ENCODE measurements around the gene CDK3.
"Not testable (repeated sequence)": the region's sequence is repeated elsewhere in the genome, so short reads cannot be mapped to it uniquely, and the experiment has no call there.

Gene CDK3

DNA sequence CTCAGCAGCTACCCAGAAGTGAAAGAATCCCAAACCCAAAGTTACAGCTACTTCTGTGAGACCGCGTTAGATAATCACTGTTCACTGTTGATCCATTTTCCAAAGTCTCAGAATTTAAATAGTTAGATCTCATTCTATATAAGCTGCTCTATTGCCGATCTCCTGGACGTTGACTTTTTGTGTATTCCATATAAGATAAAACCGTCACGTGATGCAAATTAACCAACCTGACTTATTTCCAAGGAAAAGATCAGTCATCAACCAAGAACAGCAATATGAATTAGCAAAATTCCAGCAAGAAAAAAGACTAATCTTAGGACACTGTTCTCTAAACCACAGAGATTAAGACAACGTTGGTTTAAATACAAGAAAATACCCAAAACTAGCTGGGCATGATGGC is 30.0 kb upstream of the CDK3 start:
- H3K27ac ChIP-seq (ENCODE audit: low read depth, low read length, poor library complexity, severe bottlenecking), result no peak overlapping the region
- H3K36me3 ChIP-seq (ENCODE audit: insufficient read depth, low read length), result peaks cover 18% of the 10 kb centered on the region; the same call in 1 of the 2 replicates
- no peak overlapping the region for H3K9ac ChIP-seq (ENCODE audit: low read length)
- no peak overlapping the region for H2AFZ ChIP-seq (ENCODE audit: low read length)
- no peaks in the 10 kb centered on the region for H3K9me2 ChIP-seq (ENCODE audit: low read depth, low read length)
- H3F3A ChIP-seq (ENCODE audit: insufficient read depth, low read length), result no peaks in the 10 kb centered on the region
- H3K4me3 ChIP-seq (ENCODE audit: low read depth, low read length, poor library complexity, severe bottlenecking), result no peak overlapping the region
- H3K27me3 ChIP-seq (ENCODE audit: insufficient read depth, low read length), result no peaks in the 10 kb centered on the region
- H3K4me1 ChIP-seq (ENCODE audit: insufficient read depth, low read length, severe bottlenecking), result no peaks in the 10 kb centered on the region
- H3K9me3 ChIP-seq (ENCODE audit: low read length), result no peaks in the 10 kb centered on the region
- no peaks in the 10 kb centered on the region for H4K20me1 ChIP-seq (ENCODE audit: insufficient read depth, low read length)
- TF ChIP-seq, protein P1, sequence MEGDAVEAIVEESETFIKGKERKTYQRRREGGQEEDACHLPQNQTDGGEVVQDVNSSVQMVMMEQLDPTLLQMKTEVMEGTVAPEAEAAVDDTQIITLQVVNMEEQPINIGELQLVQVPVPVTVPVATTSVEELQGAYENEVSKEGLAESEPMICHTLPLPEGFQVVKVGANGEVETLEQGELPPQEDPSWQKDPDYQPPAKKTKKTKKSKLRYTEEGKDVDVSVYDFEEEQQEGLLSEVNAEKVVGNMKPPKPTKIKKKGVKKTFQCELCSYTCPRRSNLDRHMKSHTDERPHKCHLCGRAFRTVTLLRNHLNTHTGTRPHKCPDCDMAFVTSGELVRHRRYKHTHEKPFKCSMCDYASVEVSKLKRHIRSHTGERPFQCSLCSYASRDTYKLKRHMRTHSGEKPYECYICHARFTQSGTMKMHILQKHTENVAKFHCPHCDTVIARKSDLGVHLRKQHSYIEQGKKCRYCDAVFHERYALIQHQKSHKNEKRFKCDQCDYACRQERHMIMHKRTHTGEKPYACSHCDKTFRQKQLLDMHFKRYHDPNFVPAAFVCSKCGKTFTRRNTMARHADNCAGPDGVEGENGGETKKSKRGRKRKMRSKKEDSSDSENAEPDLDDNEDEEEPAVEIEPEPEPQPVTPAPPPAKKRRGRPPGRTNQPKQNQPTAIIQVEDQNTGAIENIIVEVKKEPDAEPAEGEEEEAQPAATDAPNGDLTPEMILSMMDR (IDR thresholded peaks at IDR 0.05; ENCODE audit: low read length), result no peak
- no peak for TF ChIP-seq EZH2 (IDR thresholded peaks at IDR 0.05; ENCODE audit: borderline replicate concordance, low read length)
- no peak overlapping the region for H3K4me2 ChIP-seq (ENCODE audit: low read length)
- no peaks in the 10 kb centered on the region for H3K79me2 ChIP-seq (ENCODE audit: insufficient read depth, low read length)

DNA sequence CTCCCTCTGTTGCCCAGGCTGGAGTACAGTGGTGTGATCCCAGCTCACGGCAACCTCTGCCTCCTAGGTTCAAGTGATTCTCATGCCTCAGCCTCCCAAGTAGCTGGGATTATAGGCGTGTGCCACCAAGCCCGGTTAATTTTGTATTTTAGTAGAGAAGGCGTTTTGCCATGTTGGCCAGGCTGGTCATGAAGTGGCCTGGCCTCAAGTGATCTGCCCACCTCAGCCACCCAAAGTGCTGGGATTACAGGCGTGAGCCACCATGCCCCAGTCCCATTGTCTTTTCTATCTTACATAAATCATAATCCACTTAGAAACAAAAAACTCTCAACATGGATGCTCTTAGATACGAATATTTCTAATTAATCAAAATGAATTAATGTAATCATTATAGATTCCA is 25.5 kb upstream of the CDK3 start:
- Histone ChIP-seq H3K36me3 (ENCODE audit: insufficient read depth, low read length) (peaks cover 12% of the 10 kb centered on the region; the same call in 1 of the 2 replicates), H3K4me1 (ENCODE audit: insufficient read depth, low read length, severe bottlenecking) (peaks cover 25% of the 10 kb centered on the region)
- H3K9me3 ChIP-seq (ENCODE audit: low read length); H4K20me1 ChIP-seq (ENCODE audit: insufficient read depth, low read length); H3F3A ChIP-seq (ENCODE audit: insufficient read depth, low read length); H3K9ac ChIP-seq (ENCODE audit: low read length); H3K9me2 ChIP-seq (ENCODE audit: low read depth, low read length); H3K4me2 ChIP-seq (ENCODE audit: low read length); H3K79me2 ChIP-seq (ENCODE audit: insufficient read depth, low read length); H3K27ac ChIP-seq (ENCODE audit: low read depth, low read length, poor library complexity, severe bottlenecking); H3K4me3 ChIP-seq (ENCODE audit: low read depth, low read length, poor library complexity, severe bottlenecking); H3K27me3 ChIP-seq (ENCODE audit: insufficient read depth, low read length); H2AFZ ChIP-seq (ENCODE audit: low read length): not testable (repeated sequence)

DNA sequence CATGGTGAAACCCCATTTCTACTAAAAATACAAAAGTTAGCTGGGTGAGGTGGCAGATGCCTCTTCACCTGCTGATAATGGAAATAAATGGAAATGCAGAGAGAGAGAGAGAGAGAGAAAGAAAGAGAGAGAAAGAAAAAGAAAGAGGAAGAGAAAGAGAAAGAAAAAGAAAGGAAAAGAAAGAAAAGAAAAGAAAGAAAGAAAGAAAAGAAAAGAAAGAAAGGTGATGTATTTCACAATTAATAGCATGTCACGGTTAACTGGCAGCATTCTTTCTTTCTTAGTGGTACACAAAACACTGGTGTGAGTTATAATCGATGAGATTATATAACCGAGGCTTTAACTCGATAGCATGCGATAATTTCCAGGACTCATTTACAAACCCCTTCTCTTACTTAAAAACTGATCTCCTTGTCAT is 24.9 kb upstream of the CDK3 start:
- Histone ChIP-seq H2AFZ (ENCODE audit: low read length) (no peak overlapping the region), H3K27me3 (ENCODE audit: insufficient read depth, low read length) (no peaks in the 10 kb centered on the region), H3F3A (ENCODE audit: insufficient read depth, low read length) (no peaks in the 10 kb centered on the region), H3K9me3 (ENCODE audit: low read length) (no peaks in the 10 kb centered on the region), H3K36me3 (ENCODE audit: insufficient read depth, low read length) (peaks cover 12% of the 10 kb centered on the region; the same call in 1 of the 2 replicates), H3K27ac (ENCODE audit: low read depth, low read length, poor library complexity, severe bottlenecking) (no peak overlapping the region), H4K20me1 (ENCODE audit: insufficient read depth, low read length) (no peaks in the 10 kb centered on the region), H3K9me2 (ENCODE audit: low read depth, low read length) (no peaks in the 10 kb centered on the region), H3K4me3 (ENCODE audit: low read depth, low read length, poor library complexity, severe bottlenecking) (no peak overlapping the region), H3K4me2 (ENCODE audit: low read length) (0 out of 2 replicates have a peak overlapping the region, but pooled peaks have one; percentile 23), H3K4me1 (ENCODE audit: insufficient read depth, low read length, severe bottlenecking) (peaks cover 31% of the 10 kb centered on the region), H3K9ac (ENCODE audit: low read length) (no peak overlapping the region), H3K79me2 (ENCODE audit: insufficient read depth, low read length) (no peaks in the 10 kb centered on the region)
- TF ChIP-seq EZH2 (IDR thresholded peaks at IDR 0.05; ENCODE audit: borderline replicate concordance, low read length), result no peak
- TF ChIP-seq, protein P1 (IDR thresholded peaks at IDR 0.05; ENCODE audit: low read length), result no peak

DNA sequence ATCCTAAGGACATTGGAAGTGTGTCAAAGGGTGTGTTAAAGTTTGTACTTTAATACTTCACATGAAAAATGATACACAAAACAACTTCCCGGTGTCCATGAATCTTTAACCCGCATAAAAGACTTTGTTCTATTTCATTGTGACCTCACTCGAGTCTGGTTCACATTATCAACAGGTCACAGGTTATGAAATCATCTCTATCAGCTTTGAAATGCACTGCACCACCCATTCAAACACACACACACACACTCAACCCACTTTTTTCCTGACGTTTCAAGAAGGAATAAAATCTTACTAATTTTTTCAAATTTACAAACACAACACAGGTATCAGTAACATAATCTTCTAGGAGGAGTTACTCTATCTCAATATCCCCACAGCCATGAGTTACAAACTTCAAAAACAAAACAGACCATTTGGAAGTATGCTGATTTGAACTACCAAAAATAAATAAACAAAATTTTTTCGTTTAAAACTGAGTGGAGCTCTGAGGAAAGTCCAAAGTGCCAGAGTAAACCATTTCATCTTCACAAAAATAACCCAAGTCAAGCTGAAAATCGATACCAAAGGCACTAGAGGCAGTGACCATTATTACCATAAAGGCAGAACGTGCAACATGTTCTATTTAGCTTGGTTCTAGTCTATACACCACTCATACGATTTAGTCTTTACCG is 24.3 kb upstream of the CDK3 start:
- Histone ChIP-seq H4K20me1 (ENCODE audit: insufficient read depth, low read length) (no peaks in the 10 kb centered on the region), H3K9me3 (ENCODE audit: low read length) (no peaks in the 10 kb centered on the region), H3K9ac (ENCODE audit: low read length) (no peak overlapping the region), H3K27ac (ENCODE audit: low read depth, low read length, poor library complexity, severe bottlenecking) (no peak overlapping the region), H3K27me3 (ENCODE audit: insufficient read depth, low read length) (no peaks in the 10 kb centered on the region), H3K36me3 (ENCODE audit: insufficient read depth, low read length) (peaks cover 12% of the 10 kb centered on the region; the same call in 1 of the 2 replicates), H3F3A (ENCODE audit: insufficient read depth, low read length) (no peaks in the 10 kb centered on the region), H3K4me1 (ENCODE audit: insufficient read depth, low read length, severe bottlenecking) (peaks cover 35% of the 10 kb centered on the region), H3K4me3 (ENCODE audit: low read depth, low read length, poor library complexity, severe bottlenecking) (no peak overlapping the region), H2AFZ (ENCODE audit: low read length) (no peak overlapping the region), H3K79me2 (ENCODE audit: insufficient read depth, low read length) (no peaks in the 10 kb centered on the region), H3K4me2 (ENCODE audit: low read length) (0 out of 2 replicates have a peak overlapping the region, but pooled peaks have one; percentile 23), H3K9me2 (ENCODE audit: low read depth, low read length) (no peaks in the 10 kb centered on the region)
- TF ChIP-seq, protein P1 (IDR thresholded peaks at IDR 0.05; ENCODE audit: low read length), result no peak
- TF ChIP-seq EZH2 (IDR thresholded peaks at IDR 0.05; ENCODE audit: borderline replicate concordance, low read length), result no peak
